GM12891 (cell line): ENCODE measurements around the gene HOPX.

Source experiments
- POLR2A ChIP-seq: IDR thresholded peaks from 2 replicates; pipeline ENCODE4 v1.6.1; 2011; ENCODE audit warnings: low read depth, low read length, control low read depth
- POLR2AphosphoS5 ChIP-seq: IDR thresholded peaks from 2 replicates; pipeline ENCODE4 v1.6.1; 2011; ENCODE audit warnings: low read depth, low read length, control low read depth

DNA sequence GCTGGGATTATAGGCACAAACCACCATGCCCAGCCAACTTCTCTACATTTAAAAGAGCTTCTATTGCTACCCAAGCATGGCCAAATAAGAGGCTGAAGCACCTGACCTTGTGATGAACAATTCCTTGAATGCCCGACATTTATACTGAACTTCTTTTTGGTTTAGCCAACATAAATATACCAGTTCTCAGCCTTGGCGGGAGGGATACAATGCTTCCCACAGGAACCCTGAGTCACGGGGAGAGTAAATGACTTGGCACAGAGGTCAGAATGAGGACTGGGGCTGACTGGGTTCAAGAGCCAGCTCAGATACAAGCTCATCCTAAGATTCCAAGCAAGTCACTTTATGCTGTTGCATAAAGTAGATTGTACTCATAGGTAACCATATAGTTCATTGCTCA lies 6.1 kb downstream of the HOPX start:
- TF ChIP-seq POLR2A: no peak
- TF ChIP-seq POLR2AphosphoS5: no peak
